ENCODE data around the gene CMPK2.
"Not testable (repeated sequence)": the region's sequence is repeated elsewhere in the genome, so short reads cannot be mapped to it uniquely, and the experiment has no call there.

CMPK2 gene, protein sequence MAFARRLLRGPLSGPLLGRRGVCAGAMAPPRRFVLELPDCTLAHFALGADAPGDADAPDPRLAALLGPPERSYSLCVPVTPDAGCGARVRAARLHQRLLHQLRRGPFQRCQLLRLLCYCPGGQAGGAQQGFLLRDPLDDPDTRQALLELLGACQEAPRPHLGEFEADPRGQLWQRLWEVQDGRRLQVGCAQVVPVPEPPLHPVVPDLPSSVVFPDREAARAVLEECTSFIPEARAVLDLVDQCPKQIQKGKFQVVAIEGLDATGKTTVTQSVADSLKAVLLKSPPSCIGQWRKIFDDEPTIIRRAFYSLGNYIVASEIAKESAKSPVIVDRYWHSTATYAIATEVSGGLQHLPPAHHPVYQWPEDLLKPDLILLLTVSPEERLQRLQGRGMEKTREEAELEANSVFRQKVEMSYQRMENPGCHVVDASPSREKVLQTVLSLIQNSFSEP

DNA sequence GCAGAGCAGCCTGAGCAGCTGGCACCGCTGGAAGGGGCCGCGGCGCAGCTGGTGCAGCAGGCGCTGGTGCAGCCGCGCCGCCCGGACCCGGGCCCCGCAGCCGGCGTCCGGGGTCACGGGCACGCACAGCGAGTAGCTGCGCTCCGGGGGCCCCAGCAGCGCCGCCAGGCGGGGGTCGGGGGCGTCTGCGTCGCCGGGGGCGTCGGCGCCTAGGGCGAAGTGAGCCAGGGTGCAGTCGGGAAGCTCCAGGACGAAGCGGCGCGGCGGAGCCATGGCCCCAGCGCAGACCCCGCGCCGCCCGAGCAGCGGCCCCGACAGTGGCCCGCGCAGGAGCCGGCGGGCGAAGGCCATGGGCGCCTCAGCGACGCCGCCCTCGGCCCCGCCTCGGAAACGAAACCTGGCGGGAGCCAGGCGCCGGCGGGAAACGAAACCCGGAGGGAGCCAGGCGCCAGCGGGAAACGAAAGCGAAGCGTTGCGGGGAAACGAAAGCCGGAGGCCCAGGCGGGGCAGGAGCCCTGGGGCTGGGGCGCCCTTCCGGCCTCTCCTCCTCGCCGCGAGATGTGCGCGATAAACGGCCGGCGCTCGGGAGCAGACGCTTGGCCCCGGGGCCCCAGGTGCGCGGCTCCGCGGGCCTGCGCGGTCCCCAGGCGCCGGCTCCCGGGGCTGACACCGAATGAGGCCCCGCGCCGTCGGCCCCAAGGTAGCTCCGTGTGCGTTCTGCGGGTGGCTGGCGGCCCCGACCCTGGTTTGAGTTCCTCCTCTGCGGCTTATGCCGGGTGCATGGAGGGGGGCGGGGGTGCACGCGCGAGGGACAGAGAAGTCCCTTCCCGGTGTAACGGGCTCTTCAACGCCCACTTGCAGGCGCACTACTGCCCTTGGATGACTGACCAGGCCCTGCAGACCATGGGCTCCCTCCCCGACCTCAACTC lies at the start of gene CMPK2:
TSS of gene CMPK2 (minus strand) at position 562 of the 929 bp plus-strand sequence. CDS start at position 351, 211 bp downstream.
- Histone ChIP-seq H3K27me3 (ENCODE audit: insufficient read depth, low read length) (no peaks in the 10 kb centered on the region), H3K36me3 (ENCODE audit: insufficient read depth, low read length) (no peaks in the 10 kb centered on the region), H3K4me1 (ENCODE audit: insufficient read depth, low read length) (peaks cover 6% of the 10 kb centered on the region), H3K4me3 (ENCODE audit: low read length) (peak within 1 kb of the TSS; percentile 44), H3K9me3 (ENCODE audit: low read length) (no peaks in the 10 kb centered on the region), H2AFZ (ENCODE audit: low read depth, low read length) (peak within 1 kb of the TSS; percentile 73)

DNA sequence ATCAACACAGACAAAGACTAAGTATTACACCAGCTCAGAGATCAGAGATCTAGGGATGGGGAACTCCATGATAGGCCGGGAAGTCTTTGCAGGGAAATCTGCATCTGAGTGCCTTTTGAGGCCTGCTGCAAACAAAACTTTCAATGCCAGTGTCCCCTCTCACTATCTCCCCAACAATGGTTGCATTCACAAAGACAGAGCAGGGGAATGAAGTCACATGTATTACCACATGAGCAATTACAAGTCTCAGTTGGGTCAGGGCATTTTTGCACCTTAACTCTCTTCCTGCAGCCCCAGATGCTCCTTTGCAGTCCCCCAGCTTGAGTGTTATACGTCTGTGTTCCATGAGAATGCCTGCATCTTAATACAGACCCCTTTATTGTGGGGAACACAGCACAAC lies 49.7 kb upstream of the CMPK2 start:
- Histone ChIP-seq H3K4me1 (ENCODE audit: insufficient read depth, low read length) (peaks cover 13% of the 10 kb centered on the region), H2AFZ (ENCODE audit: low read depth, low read length) (no peak overlapping the region), H3K36me3 (ENCODE audit: insufficient read depth, low read length) (no peaks in the 10 kb centered on the region), H3K27me3 (ENCODE audit: insufficient read depth, low read length) (no peaks in the 10 kb centered on the region), H3K9me3 (ENCODE audit: low read length) (peaks cover 4% of the 10 kb centered on the region), H3K4me3 (ENCODE audit: low read length) (no peak overlapping the region)

DNA sequence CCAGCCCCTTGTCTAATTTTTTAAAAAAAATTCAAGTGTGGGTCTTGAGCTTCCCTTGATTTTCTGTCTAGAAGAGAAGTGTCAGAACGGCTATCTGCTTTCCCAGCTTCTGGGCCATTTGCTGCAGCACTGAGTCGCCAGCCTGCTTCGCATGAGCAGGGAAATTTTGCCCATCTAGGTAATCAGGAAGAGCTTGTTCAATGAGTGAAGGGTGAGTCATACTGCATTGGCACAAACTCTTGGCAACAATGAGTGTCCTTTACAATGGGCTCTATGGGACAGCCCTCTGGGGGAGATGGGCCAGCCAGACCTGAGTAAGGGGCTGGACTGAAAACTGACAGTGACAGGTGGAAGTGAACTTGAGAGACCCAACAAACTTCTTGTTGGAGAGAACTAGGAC lies 49.1 kb upstream of the CMPK2 start:
- Histone ChIP-seq H2AFZ (ENCODE audit: low read depth, low read length) (no peak overlapping the region), H3K36me3 (ENCODE audit: insufficient read depth, low read length) (no peaks in the 10 kb centered on the region), H3K4me1 (ENCODE audit: insufficient read depth, low read length) (peaks cover 13% of the 10 kb centered on the region), H3K9me3 (ENCODE audit: low read length) (peaks cover 4% of the 10 kb centered on the region), H3K4me3 (ENCODE audit: low read length) (no peak overlapping the region), H3K27me3 (ENCODE audit: insufficient read depth, low read length) (no peaks in the 10 kb centered on the region)

DNA sequence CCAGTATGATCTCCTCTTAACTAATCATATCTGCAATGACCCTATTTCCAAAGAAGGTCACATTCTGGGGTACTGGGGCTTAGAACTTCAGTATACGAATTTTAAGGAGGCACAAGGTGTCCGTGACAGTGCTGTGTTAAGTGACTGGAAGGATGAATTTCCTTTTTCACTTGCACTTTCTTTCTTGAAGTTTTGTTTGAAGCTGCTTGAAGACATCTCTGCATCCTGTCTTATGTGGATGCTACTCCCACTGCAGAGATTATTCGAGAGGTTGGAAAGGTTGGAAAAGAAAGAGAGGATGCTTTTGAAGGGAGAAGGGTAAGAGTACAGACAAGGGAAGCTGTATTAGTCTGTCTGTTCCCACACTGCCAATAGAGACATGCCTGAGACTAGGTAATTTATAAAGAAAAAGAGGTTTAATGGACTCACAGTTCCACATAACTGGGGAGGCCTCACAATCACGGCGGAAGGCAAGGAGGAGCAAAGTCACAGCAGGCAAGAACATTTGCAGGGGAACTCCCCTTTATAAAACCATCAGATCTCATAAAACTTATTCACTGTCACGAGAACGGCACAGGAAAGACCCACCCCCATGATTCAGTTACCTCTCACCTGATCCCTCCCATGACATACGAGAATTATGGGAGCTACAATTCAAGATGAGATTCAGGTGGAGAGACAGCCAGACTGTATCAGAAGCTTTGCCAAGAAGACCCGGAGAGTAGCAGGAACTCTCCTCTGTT lies 47.9 kb upstream of the CMPK2 start:
- Histone ChIP-seq H3K9me3 (ENCODE audit: low read length) (no peaks in the 10 kb centered on the region), H2AFZ (ENCODE audit: low read depth, low read length) (no peak overlapping the region), H3K4me3 (ENCODE audit: low read length) (no peak overlapping the region), H3K27me3 (ENCODE audit: insufficient read depth, low read length) (no peaks in the 10 kb centered on the region), H3K4me1 (ENCODE audit: insufficient read depth, low read length) (peaks cover 9% of the 10 kb centered on the region), H3K36me3 (ENCODE audit: insufficient read depth, low read length) (no peaks in the 10 kb centered on the region)

DNA sequence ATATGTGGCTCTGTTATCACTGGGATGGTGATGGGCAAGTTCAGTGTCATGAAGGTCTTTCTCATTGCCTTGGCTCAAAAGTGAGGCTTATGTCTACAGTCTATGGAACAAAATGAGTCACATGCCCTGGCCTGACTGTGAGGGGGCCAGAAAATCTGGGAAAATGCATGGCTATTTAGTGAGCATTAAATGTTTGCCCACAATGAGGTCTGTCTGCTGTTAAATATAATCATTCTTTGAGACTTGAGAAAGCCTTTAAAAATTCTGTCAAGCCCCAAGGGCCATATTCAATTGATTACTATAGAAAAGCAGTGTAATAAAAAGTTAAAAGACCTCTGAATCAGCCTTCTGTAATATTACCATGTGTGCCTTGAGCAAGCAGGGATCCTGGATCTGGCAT lies 46.0 kb upstream of the CMPK2 start:
- Histone ChIP-seq H3K4me3 (ENCODE audit: low read length) (no peak overlapping the region), H3K4me1 (ENCODE audit: insufficient read depth, low read length) (peaks cover 5% of the 10 kb centered on the region), H3K27me3 (ENCODE audit: insufficient read depth, low read length) (peaks cover 1% of the 10 kb centered on the region), H2AFZ (ENCODE audit: low read depth, low read length) (no peak overlapping the region), H3K9me3 (ENCODE audit: low read length) (no peaks in the 10 kb centered on the region), H3K36me3 (ENCODE audit: insufficient read depth, low read length) (no peaks in the 10 kb centered on the region)

DNA sequence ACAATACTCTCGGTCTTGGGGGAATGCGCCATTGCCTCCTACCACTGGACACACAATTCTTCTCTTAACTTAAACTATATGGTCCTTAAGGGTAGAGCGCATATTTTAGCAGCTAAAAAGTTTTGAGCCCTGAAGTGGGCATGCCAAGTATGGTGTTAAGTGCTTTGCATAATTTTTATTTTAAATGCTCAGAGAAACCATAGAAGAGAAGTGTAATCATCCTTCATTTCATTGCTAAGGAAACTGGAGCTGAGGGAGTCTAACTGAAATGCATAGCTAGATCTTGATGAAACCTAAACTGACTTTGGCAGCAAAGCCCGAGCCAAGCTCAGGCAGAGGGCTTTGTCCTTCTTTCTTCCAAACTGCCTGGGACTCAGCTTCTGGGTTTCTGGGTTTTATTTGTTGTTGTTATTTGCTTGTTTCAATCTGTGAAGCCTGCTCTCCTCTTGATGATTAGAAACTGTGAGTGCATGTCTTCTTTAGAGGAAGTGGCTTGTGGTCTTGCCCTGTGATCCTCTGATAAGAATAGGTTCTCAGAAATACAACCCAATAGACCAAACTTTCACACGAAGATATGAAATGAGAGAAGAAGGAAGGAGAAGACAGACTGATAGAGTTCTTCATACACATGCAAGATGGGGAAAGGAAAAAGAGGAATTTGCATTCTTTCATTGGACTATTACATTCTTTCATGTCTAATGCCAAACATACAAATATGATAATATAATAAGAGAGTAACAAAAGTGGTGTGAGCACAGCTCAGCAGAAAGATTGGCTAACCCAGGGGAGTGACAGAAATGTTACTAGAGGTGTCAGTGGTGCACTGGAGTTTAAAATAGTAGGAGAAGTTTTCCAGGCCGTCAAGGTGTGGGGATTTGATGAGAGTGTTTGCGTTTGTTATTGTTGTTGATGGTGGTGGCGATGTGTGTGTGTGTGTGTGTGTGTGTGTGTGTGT lies 44.0 kb upstream of the CMPK2 start:
- Histone ChIP-seq H3K4me3 (ENCODE audit: low read length) (no peak overlapping the region), H3K36me3 (ENCODE audit: insufficient read depth, low read length) (no peaks in the 10 kb centered on the region)

DNA sequence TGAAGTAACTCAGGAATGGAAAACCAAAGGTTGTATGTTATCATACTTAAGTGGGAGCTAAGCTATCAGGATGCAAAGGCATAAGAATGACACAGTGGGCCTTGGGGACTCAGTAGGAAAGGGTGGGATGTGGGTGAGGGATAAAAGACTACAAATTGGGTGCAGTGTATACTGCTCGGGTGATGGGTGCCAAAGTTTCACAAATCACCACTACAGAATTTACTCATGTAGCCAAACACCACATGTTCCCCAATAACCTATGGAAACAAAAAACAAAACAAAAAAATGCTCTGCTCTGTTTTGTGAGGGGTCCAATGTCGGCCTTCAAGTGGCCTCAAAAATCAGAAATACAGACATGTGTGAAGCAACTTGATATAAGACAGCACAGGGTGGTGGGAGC lies 42.6 kb upstream of the CMPK2 start:
- Histone ChIP-seq H3K9me3 (ENCODE audit: low read length) (no peaks in the 10 kb centered on the region), H2AFZ (ENCODE audit: low read depth, low read length) (no peak overlapping the region), H3K36me3 (ENCODE audit: insufficient read depth, low read length) (no peaks in the 10 kb centered on the region), H3K27me3 (ENCODE audit: insufficient read depth, low read length) (peaks cover 4% of the 10 kb centered on the region), H3K4me1 (ENCODE audit: insufficient read depth, low read length) (no peaks in the 10 kb centered on the region), H3K4me3 (ENCODE audit: low read length) (no peak overlapping the region)

More for the DNA sequence above, 44.0 kb upstream of the CMPK2 start:
- no peaks in the 10 kb centered on the region for H3K9me3 ChIP-seq (ENCODE audit: low read length)
- H2AFZ ChIP-seq (ENCODE audit: low read depth, low read length), result no peak overlapping the region
- peaks cover 4% of the 10 kb centered on the region for H3K27me3 ChIP-seq (ENCODE audit: insufficient read depth, low read length)
- H3K4me1 ChIP-seq (ENCODE audit: insufficient read depth, low read length), result no peaks in the 10 kb centered on the region

DNA sequence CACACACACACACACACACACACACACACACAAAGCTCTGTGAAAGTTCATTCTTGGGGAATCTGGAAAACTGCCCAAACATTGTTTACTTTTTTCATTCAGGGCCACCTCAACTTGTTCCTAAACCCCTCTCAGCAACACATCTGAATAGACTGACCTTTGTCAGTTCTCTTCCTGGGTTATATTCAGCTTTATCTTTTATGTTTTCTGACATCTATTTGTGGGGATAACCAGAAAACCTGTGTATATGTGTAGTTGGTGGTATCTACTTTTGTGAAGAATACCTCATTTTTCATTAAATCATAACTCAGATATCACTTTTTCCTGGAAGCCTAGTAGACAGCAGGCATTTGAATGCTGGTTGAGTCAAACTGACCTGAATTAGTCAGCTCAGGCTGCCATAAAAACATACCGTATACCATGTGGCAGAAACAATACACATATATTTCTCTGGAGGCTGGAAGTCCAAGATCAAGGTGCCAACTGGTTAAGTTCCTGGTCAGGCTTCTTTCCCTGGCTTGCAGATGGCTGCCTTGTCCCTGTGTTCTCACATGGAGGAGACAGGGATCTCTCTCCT lies 40.5 kb upstream of the CMPK2 start:
- Histone ChIP-seq H3K4me3 (ENCODE audit: low read length) (no peak overlapping the region), H3K27me3 (ENCODE audit: insufficient read depth, low read length) (peaks cover 4% of the 10 kb centered on the region), H3K4me1 (ENCODE audit: insufficient read depth, low read length) (no peaks in the 10 kb centered on the region), H2AFZ (ENCODE audit: low read depth, low read length) (no peak overlapping the region), H3K36me3 (ENCODE audit: insufficient read depth, low read length) (no peaks in the 10 kb centered on the region), H3K9me3 (ENCODE audit: low read length) (no peaks in the 10 kb centered on the region)

DNA sequence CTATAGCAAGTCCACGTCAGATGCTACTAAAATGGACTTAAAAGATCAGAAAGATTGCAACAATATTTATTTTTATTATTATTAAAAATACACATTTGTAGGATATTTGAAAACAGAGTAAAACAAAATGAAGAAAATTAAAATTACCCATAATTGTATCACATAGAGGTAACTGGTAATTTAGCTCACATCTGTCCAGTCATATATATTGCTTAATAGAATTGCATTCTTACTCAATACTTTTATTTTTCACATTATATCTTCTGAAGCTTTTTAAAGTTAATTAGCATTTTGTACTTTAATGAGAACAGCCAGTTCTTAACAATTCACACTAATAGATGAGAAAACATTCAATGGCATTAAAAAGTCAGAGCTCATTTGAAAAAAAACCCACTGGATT lies 40.0 kb upstream of the CMPK2 start:
- Histone ChIP-seq H3K27me3 (ENCODE audit: insufficient read depth, low read length) (peaks cover 4% of the 10 kb centered on the region), H2AFZ (ENCODE audit: low read depth, low read length) (no peak overlapping the region), H3K9me3 (ENCODE audit: low read length) (no peaks in the 10 kb centered on the region), H3K4me1 (ENCODE audit: insufficient read depth, low read length) (no peaks in the 10 kb centered on the region), H3K36me3 (ENCODE audit: insufficient read depth, low read length) (no peaks in the 10 kb centered on the region), H3K4me3 (ENCODE audit: low read length) (no peak overlapping the region)

DNA sequence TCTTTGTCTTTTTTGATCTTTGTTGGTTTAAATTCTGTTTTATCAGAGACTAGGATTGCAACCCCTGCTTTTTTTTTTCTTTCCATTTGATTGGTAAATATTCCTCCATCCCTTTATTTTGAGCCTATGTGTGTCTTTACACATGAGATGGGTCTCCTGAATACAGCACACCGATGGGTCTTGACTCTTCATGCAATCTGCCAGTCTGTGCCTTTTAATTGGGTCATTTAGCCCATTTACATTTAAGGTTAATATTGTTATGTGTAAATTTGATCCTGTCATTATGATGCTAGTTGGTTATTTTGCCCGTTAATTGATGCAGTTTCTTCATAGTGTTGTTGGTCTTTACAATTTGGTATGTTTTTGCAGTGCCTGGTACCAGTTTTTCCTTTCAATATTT lies 36.9 kb upstream of the CMPK2 start:
- H3K36me3 ChIP-seq (ENCODE audit: insufficient read depth, low read length), result not testable (repeated sequence)

DNA sequence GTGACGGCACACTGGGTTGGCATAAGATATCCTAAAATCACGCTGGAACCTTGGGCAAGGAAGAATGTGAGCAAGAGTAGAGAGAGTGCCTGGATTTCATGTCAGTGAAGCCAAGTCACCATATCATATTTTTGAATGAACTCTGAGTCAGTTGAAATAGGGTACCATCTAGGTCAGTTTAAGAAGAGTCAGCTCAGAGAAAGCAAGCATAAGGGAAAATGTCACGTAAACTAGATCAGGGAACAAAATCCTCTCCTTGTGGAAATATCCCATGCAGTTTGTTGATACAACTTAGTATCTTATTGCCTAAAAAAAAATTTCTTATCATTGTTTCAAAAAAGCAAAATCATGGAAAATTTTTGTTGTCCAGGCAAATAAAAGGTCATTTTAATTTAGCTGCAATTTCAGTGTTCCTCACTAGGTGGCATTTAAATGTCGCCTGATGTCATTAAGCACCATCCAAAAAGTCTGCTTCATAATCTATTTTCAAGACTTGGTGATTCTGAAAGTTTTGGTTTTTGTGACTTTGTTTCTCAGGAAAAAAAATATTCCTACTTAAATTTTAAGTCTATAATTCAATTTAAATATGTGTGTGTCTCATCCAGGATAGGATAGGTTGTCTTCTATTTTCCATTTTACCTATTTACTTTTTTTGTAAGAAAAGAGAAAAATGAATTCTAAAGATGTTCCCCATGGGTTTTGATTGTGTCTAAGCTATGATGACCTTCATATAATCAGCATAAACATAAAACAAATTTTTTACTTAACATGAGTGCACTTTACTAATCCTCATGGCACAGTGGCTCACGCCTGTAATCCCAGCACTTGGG lies 31.4 kb upstream of the CMPK2 start:
- no peaks in the 10 kb centered on the region for H3K36me3 ChIP-seq (ENCODE audit: insufficient read depth, low read length)
- H3K27me3 ChIP-seq (ENCODE audit: insufficient read depth, low read length), result peaks cover 2% of the 10 kb centered on the region
- no peak overlapping the region for H2AFZ ChIP-seq (ENCODE audit: low read depth, low read length)
- H3K9me3 ChIP-seq (ENCODE audit: low read length), result no peaks in the 10 kb centered on the region
- H3K4me1 ChIP-seq (ENCODE audit: insufficient read depth, low read length), result no peaks in the 10 kb centered on the region
- no peak overlapping the region for H3K4me3 ChIP-seq (ENCODE audit: low read length)

More for the DNA sequence above, 36.9 kb upstream of the CMPK2 start:
- H3K27me3 ChIP-seq (ENCODE audit: insufficient read depth, low read length); H3K9me3 ChIP-seq (ENCODE audit: low read length); H3K4me1 ChIP-seq (ENCODE audit: insufficient read depth, low read length); H2AFZ ChIP-seq (ENCODE audit: low read depth, low read length); H3K4me3 ChIP-seq (ENCODE audit: low read length): not testable (repeated sequence)
